ENCODE data around the gene NTNG1. TPM values are rescaled to one million over a fixed set of nuclear protein-coding genes. Genes with fewer than 3 reads are reported as not detected.
A peak's percentile ranks its signal among the peaks of the same experiment; 100 is the strongest.

NTNG1 gene
- total RNA-seq, 2 experiments from 2014 or later = not detected

GRCh38 chr1:107135463-107135862 lies 5.4 kb upstream of the NTNG1 start:
- intact Hi-C loops (cut with DNase I, micrococcal nuclease) = no loop called here

GRCh38 chr1:107138166-107138565 lies 2.7 kb upstream of the NTNG1 start:
- Histone ChIP-seq H3K36me3 (ENCODE audit: insufficient read depth, low read length) (no peaks in the 10 kb centered on the region), H3K4me3 (ENCODE audit: low read length) (no peak overlapping the region), H3K27me3 (ENCODE audit: control insufficient read depth in 1 of 2, insufficient read depth in 2 of 2, low read length in 2 of 2) (peaks cover 16 to 75% of the 10 kb centered on the region in 2 experiments), H3K4me1 (ENCODE audit: insufficient read depth, low read length) (peaks cover 19% of the 10 kb centered on the region), H3K9me3 (ENCODE audit: control insufficient read depth in 1 of 2, insufficient read depth in 1 of 2, low read length in 2 of 2) (peaks cover 0 to 10% of the 10 kb centered on the region in 2 experiments), H3K27ac (ENCODE audit: low read depth in 1 of 2, low read length in 2 of 2) (no peak overlapping the region)
- Mint-ChIP-seq H3K27ac (no peak overlapping the region), H3K27me3 (peaks cover 62% of the 10 kb centered on the region), H3K4me1 (ENCODE audit: low read depth) (peaks cover 24% of the 10 kb centered on the region), H3K36me3 (ENCODE audit: low read depth) (no peaks in the 10 kb centered on the region), H3K4me3 (no peak overlapping the region), H3K9me3 (no peaks in the 10 kb centered on the region)
- intact Hi-C loops (cut with DNase I, micrococcal nuclease) = no loop called here
- ChIA-PET CTCF (no interaction called here), POLR2A (no interaction called here)
- no peak for DNase-seq
- TF ChIP-seq, protein P1, sequence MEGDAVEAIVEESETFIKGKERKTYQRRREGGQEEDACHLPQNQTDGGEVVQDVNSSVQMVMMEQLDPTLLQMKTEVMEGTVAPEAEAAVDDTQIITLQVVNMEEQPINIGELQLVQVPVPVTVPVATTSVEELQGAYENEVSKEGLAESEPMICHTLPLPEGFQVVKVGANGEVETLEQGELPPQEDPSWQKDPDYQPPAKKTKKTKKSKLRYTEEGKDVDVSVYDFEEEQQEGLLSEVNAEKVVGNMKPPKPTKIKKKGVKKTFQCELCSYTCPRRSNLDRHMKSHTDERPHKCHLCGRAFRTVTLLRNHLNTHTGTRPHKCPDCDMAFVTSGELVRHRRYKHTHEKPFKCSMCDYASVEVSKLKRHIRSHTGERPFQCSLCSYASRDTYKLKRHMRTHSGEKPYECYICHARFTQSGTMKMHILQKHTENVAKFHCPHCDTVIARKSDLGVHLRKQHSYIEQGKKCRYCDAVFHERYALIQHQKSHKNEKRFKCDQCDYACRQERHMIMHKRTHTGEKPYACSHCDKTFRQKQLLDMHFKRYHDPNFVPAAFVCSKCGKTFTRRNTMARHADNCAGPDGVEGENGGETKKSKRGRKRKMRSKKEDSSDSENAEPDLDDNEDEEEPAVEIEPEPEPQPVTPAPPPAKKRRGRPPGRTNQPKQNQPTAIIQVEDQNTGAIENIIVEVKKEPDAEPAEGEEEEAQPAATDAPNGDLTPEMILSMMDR (IDR thresholded peaks at IDR 0.05) = no peak
- ATAC-seq (ENCODE audit: poor library complexity) = no peak

More at GRCh38 chr1:107135463-107135862, 5.4 kb upstream of the NTNG1 start:
- ATAC-seq (ENCODE audit: poor library complexity) (no peak), DNase-seq (peak in 1 of 14 experiments; percentile 9)
- Histone ChIP-seq H3K27ac (ENCODE audit: low read depth in 1 of 2, low read length in 2 of 2) (no peak overlapping the region), H3K27me3 (ENCODE audit: control insufficient read depth in 1 of 2, insufficient read depth in 2 of 2, low read length in 2 of 2) (peaks cover 7 to 54% of the 10 kb centered on the region in 2 experiments), H3K9me3 (ENCODE audit: control insufficient read depth in 1 of 2, insufficient read depth in 1 of 2, low read length in 2 of 2) (peaks cover 0 to 7% of the 10 kb centered on the region in 2 experiments), H3K4me1 (ENCODE audit: insufficient read depth, low read length) (peaks cover 8% of the 10 kb centered on the region), H3K4me3 (ENCODE audit: low read length) (no peak overlapping the region), H3K36me3 (ENCODE audit: insufficient read depth, low read length) (no peaks in the 10 kb centered on the region)
- ChIA-PET POLR2A (no interaction called here), CTCF (no interaction called here)
- Mint-ChIP-seq H3K9me3 (no peaks in the 10 kb centered on the region), H3K4me1 (ENCODE audit: low read depth) (peaks cover 10% of the 10 kb centered on the region), H3K27me3 (peaks cover 45% of the 10 kb centered on the region), H3K4me3 (no peak overlapping the region), H3K27ac (no peak overlapping the region), H3K36me3 (ENCODE audit: low read depth) (no peaks in the 10 kb centered on the region)
- TF ChIP-seq, protein P1 (IDR thresholded peaks at IDR 0.05) = no peak

GRCh38 chr1:107138767-107139445 lies 1.9 kb upstream of the NTNG1 start:
- Mint-ChIP-seq H3K27me3 (peaks cover 66% of the 10 kb centered on the region), H3K9me3 (no peaks in the 10 kb centered on the region), H3K36me3 (ENCODE audit: low read depth) (no peaks in the 10 kb centered on the region), H3K4me1 (ENCODE audit: low read depth) (peaks cover 24% of the 10 kb centered on the region), H3K27ac (no peak overlapping the region), H3K4me3 (peak overlapping the region; percentile 35)
- no peak for DNase-seq
- no peak overlapping the region for H3K27ac ChIP-seq (ENCODE audit: low read depth in 1 of 2, low read length in 2 of 2)
- H3K36me3 ChIP-seq (ENCODE audit: insufficient read depth, low read length) = no peaks in the 10 kb centered on the region
- H3K27me3 ChIP-seq (ENCODE audit: control insufficient read depth in 1 of 2, insufficient read depth in 2 of 2, low read length in 2 of 2) = peaks cover 16 to 75% of the 10 kb centered on the region in 2 experiments
- ATAC-seq (ENCODE audit: poor library complexity) = no peak
- H3K4me1 ChIP-seq (ENCODE audit: insufficient read depth, low read length) = peaks cover 19% of the 10 kb centered on the region
- TF ChIP-seq, protein P1 (IDR thresholded peaks at IDR 0.05) = no peak
- POLR2A ChIA-PET = no interaction called here
- CTCF ChIA-PET = no interaction called here
- H3K9me3 ChIP-seq (ENCODE audit: control insufficient read depth in 1 of 2, insufficient read depth in 1 of 2, low read length in 2 of 2) = peaks cover 0 to 10% of the 10 kb centered on the region in 2 experiments
- intact Hi-C loops (cut with DNase I, micrococcal nuclease) = no loop called here
- no peak overlapping the region for H3K4me3 ChIP-seq (ENCODE audit: low read length)

Data from CD4-positive, alpha-beta T cell (primary cell).